Activated CD4-positive, CD25-positive, alpha-beta regulatory T cell treated with anti-CD3 and anti-CD28 coated beads, Interleukin-2, amount 50 U/mL, for 24 hours (primary cell): ENCODE results near the gene HCFC2.

ENCODE experiments used
- ATAC-seq, 2 donors: fragments of 150-1000 bp; cut with Tn5 transposase; one replicate each; pipeline ENCODE4 v1.10.0; 2021; ENCODE audit warnings: mild to moderate bottlenecking in 1 of 2, moderate library complexity in 1 of 2

Gene HCFC2

GRCh38 chr12:104126548-104126947, 62.2 kb downstream of the HCFC2 start:
- no peak for ATAC-seq

GRCh38 chr12:104130760-104131159, 66.4 kb downstream of the HCFC2 start:
- ATAC-seq = no peak

- ATAC-seq = no peak
Measured at GRCh38 chr12:104131609-104132008, 67.3 kb downstream of the HCFC2 start.

GRCh38 chr12:104132351-104132956, 68.1 kb downstream of the HCFC2 start:
- ATAC-seq = no peak

GRCh38 chr12:104133321-104133720, 69.0 kb downstream of the HCFC2 start:
- ATAC-seq = no peak

- no peak for ATAC-seq
Measured at GRCh38 chr12:104133866-104134265, 69.5 kb downstream of the HCFC2 start.

- ATAC-seq = no peak
Measured at GRCh38 chr12:104134882-104135281, 70.6 kb downstream of the HCFC2 start.

GRCh38 chr12:104136577-104136976, 72.2 kb downstream of the HCFC2 start:
- no peak for ATAC-seq

- ATAC-seq = peak; percentile 8 to 10
Measured at GRCh38 chr12:104137001-104137901, 72.9 kb downstream of the HCFC2 start.

GRCh38 chr12:104137902-104138796, 73.8 kb downstream of the HCFC2 start, which contains the start of gene NFYB:
NFYB (minus strand) TSS chr12:104138210; CDS start chr12:104135453, 2,757 bp downstream.
- peak; percentile 97 for ATAC-seq

GRCh38 chr12:104138797-104139152, 74.4 kb downstream of the HCFC2 start:
- ATAC-seq = no peak

GRCh38 chr12:104142543-104142942, 78.2 kb downstream of the HCFC2 start:
- ATAC-seq = no peak

- ATAC-seq = no peak
Measured at GRCh38 chr12:104143002-104143401, 78.7 kb downstream of the HCFC2 start.

- no peak for ATAC-seq
Measured at GRCh38 chr12:104143918-104144317, 79.6 kb downstream of the HCFC2 start.

GRCh38 chr12:104147346-104147745, 83.0 kb downstream of the HCFC2 start:
- ATAC-seq = no peak

- ATAC-seq = no peak
Measured at GRCh38 chr12:104150416-104150815, 86.1 kb downstream of the HCFC2 start.

- no peak for ATAC-seq
Measured at GRCh38 chr12:104152685-104153241, 88.4 kb downstream of the HCFC2 start.

GRCh38 chr12:104154286-104154685, 90.0 kb downstream of the HCFC2 start:
- peak in 1 of 2 donors; percentile 30 for ATAC-seq

- ATAC-seq = no peak
Measured at GRCh38 chr12:104154806-104155205, 90.5 kb downstream of the HCFC2 start.
